Muscle of leg (tissue), 11 donors: ENCODE results near the gene DRAXIN. TPM values are rescaled to one million over a fixed set of nuclear protein-coding genes. Genes with fewer than 3 reads are reported as not detected.
A peak's percentile ranks its signal among the peaks of the same experiment; 100 is the strongest.

Experiments used
- DNase-seq: peaks from one replicate; pipeline ENCODE4 v3.0.0; 2013
- H3K27ac ChIP-seq: one replicate; pipeline ENCODE4 v1.5.1; 2013; ENCODE audit warnings: mild to moderate bottlenecking, low read length, control low read depth
- H3K27me3 ChIP-seq: one replicate; pipeline ENCODE4 v1.6.1; 2013; ENCODE audit warnings: low read length; ENCODE audit not compliant: control insufficient read depth, insufficient read depth
- H3K36me3 ChIP-seq: one replicate; pipeline ENCODE4 v1.6.1; 2013; ENCODE audit warnings: low read length; ENCODE audit not compliant: control insufficient read depth, insufficient read depth
- H3K4me1 ChIP-seq: one replicate; pipeline ENCODE4 v1.6.1; 2013; ENCODE audit warnings: low read length; ENCODE audit not compliant: control insufficient read depth, insufficient read depth
- H3K4me3 ChIP-seq: one replicate; pipeline ENCODE4 v1.5.1; 2013; ENCODE audit warnings: low read length, control low read depth
- H3K9me3 ChIP-seq: replicated peaks from 2 replicates; pipeline ENCODE4 v1.6.1; 2013; ENCODE audit warnings: low read depth, low read length; ENCODE audit not compliant: control insufficient read depth
- WGBS: methylation state at CpG from one replicate; pipeline ENCODE4 v1.1.5; 2013; ENCODE audit warnings: missing lambda C conversion rate; ENCODE audit not compliant: insufficient coverage; 5-methylcytosine and 5-hydroxymethylcytosine counted together
- polyA plus RNA-seq, 8 donors: library from polyadenylated mRNA; unstranded; fragments of 120-200 nt; gene quantifications; one replicate each; pipeline versions ENCODE4 v1.2.1 to v1.2.3, GENCODE V29; 2013; ENCODE audit warnings: inconsistent platforms in 1 of 8, low replicate concordance in 1 of 8; ENCODE audit not compliant: insufficient read length in 8 of 8, insufficient read depth in 1 of 8
- total RNA-seq: library from RNA; stranded (reverse); fragments of 120-200 nt; gene quantifications from one replicate; pipeline ENCODE4 v1.2.4, GENCODE V29; 2013

Gene DRAXIN
- total and polyA plus RNA-seq, 9 donors: 0.20 to 0.56 (median 0.28) TPM

GRCh38 chr1:11707621-11708276, 16.2 kb downstream of the DRAXIN start:
- H3K4me1 ChIP-seq: peaks cover 16% of the 10 kb centered on the region
- no peak overlapping the region for H3K27ac ChIP-seq
- H3K9me3 ChIP-seq: no peaks in the 10 kb centered on the region
- 51% methylated on average over 16 of the region's 17 CpGs for WGBS
- peak; percentile 73 for DNase-seq
- no peak overlapping the region for H3K4me3 ChIP-seq
- H3K27me3 ChIP-seq: peaks cover 23% of the 10 kb centered on the region
- H3K36me3 ChIP-seq: no peaks in the 10 kb centered on the region

GRCh38 chr1:11708554-11709350, 17.2 kb downstream of the DRAXIN start:
- no peaks in the 10 kb centered on the region for H3K36me3 ChIP-seq
- no peaks in the 10 kb centered on the region for H3K9me3 ChIP-seq
- 77% methylated on average over 6 of the region's 11 CpGs for WGBS
- no peak for DNase-seq
- no peak overlapping the region for H3K27ac ChIP-seq
- H3K4me3 ChIP-seq: no peak overlapping the region
- peaks cover 16% of the 10 kb centered on the region for H3K4me1 ChIP-seq
- H3K27me3 ChIP-seq: peaks cover 18% of the 10 kb centered on the region

- Histone ChIP-seq H3K36me3 (no peaks in the 10 kb centered on the region), H3K27me3 (peaks cover 2% of the 10 kb centered on the region), H3K9me3 (no peaks in the 10 kb centered on the region), H3K27ac (no peak overlapping the region), H3K4me3 (no peak overlapping the region), H3K4me1 (peaks cover 11% of the 10 kb centered on the region)
- no CpG with 5 or more reads among the region's 5 CpGs for WGBS
- no peak for DNase-seq
Observed at GRCh38 chr1:11711490-11711889, 20.0 kb downstream of the DRAXIN start.

GRCh38 chr1:11712285-11712684, 20.8 kb downstream of the DRAXIN start:
- no peak for DNase-seq
- WGBS: 92% methylated on average over 7 of the region's 8 CpGs

GRCh38 chr1:11713095-11713494, 21.6 kb downstream of the DRAXIN start:
- peaks cover 1% of the 10 kb centered on the region for H3K4me1 ChIP-seq
- peaks cover 2% of the 10 kb centered on the region for H3K27me3 ChIP-seq
- H3K9me3 ChIP-seq: no peaks in the 10 kb centered on the region
- DNase-seq: no peak
- 60% methylated on average over 6 of the region's 11 CpGs for WGBS
- no peak overlapping the region for H3K27ac ChIP-seq
- H3K36me3 ChIP-seq: no peaks in the 10 kb centered on the region
- no peak overlapping the region for H3K4me3 ChIP-seq

More at GRCh38 chr1:11712285-11712684, 20.8 kb downstream of the DRAXIN start:
- H3K9me3 ChIP-seq: no peaks in the 10 kb centered on the region
- H3K27ac ChIP-seq: no peak overlapping the region
- peaks cover 2% of the 10 kb centered on the region for H3K27me3 ChIP-seq
- H3K4me3 ChIP-seq: no peak overlapping the region
- no peaks in the 10 kb centered on the region for H3K36me3 ChIP-seq
- peaks cover 9% of the 10 kb centered on the region for H3K4me1 ChIP-seq

- WGBS: 79% methylated on average over 12 of the region's 24 CpGs
- H3K27me3 ChIP-seq: peaks cover 5% of the 10 kb centered on the region
Observed at GRCh38 chr1:11714831-11715575, 23.5 kb downstream of the DRAXIN start.

GRCh38 chr1:11719313-11720032, 28.0 kb downstream of the DRAXIN start:
- 8% methylated on average over 27 of the region's 44 CpGs for WGBS

More at GRCh38 chr1:11714831-11715575, 23.5 kb downstream of the DRAXIN start:
- Histone ChIP-seq H3K4me3 (no peak overlapping the region), H3K9me3 (no peaks in the 10 kb centered on the region), H3K27ac (no peak overlapping the region), H3K4me1 (peaks cover 6% of the 10 kb centered on the region), H3K36me3 (no peaks in the 10 kb centered on the region)
- DNase-seq: no peak

GRCh38 chr1:11720033-11720376, 28.5 kb downstream of the DRAXIN start:
- DNase-seq: no peak
- H3K9me3 ChIP-seq: no peaks in the 10 kb centered on the region
- H3K27ac ChIP-seq: no peak overlapping the region
- peaks cover 6% of the 10 kb centered on the region for H3K4me1 ChIP-seq
- WGBS: 88% methylated on average over 11 of the region's 12 CpGs
- H3K36me3 ChIP-seq: no peaks in the 10 kb centered on the region
- peaks cover 5% of the 10 kb centered on the region for H3K27me3 ChIP-seq
- H3K4me3 ChIP-seq: no peak overlapping the region

More at GRCh38 chr1:11719313-11720032, 28.0 kb downstream of the DRAXIN start:
- peaks cover 6% of the 10 kb centered on the region for H3K4me1 ChIP-seq
- peaks cover 5% of the 10 kb centered on the region for H3K27me3 ChIP-seq
- no peaks in the 10 kb centered on the region for H3K9me3 ChIP-seq
- no peak overlapping the region for H3K27ac ChIP-seq
- H3K36me3 ChIP-seq: no peaks in the 10 kb centered on the region
- peak; percentile 82 for DNase-seq
- H3K4me3 ChIP-seq: peak overlapping the region; percentile 18

GRCh38 chr1:11720525-11720924, 29.0 kb downstream of the DRAXIN start:
- Histone ChIP-seq H3K27me3 (peaks cover 5% of the 10 kb centered on the region), H3K9me3 (no peaks in the 10 kb centered on the region), H3K4me1 (peaks cover 6% of the 10 kb centered on the region), H3K27ac (no peak overlapping the region), H3K36me3 (no peaks in the 10 kb centered on the region), H3K4me3 (no peak overlapping the region)
- peak; percentile 52 for DNase-seq
- WGBS: 29% methylated on average over 3 of the region's 4 CpGs
